Panc1 (cell line): Measurements from ENCODE around the gene OTUB1. TPM values are rescaled to one million over a fixed set of nuclear protein-coding genes. Genes with fewer than 3 reads are reported as not detected.
A peak's percentile ranks its signal among the peaks of the same experiment; 100 is the strongest.
"Not testable (repeated sequence)": the region's sequence is repeated elsewhere in the genome, so short reads cannot be mapped to it uniquely, and the experiment has no call there.

Experiments
- ATAC-seq: fragments of 200-7000 bp; cut with Tn5 transposase; 2 replicates; pipeline ENCODE4 v1.9.1; 2020; ENCODE audit warnings: mild to moderate bottlenecking, moderate library complexity
- BruUV-seq: library from RNA; stranded (reverse); fragments of 400-500 nt; replicated peaks from 2 replicates; lab custom pipeline; 2021; lab: Mats Ljungman, UMichigan
- CTCF ChIA-PET: fragments of 300-600 bp; sonication (Branson Sonifier 250); formaldehyde crosslinking; loops from one replicate; lab custom pipeline; 2022; ENCODE audit warnings: antibody characterized with exemption; lab: Charles Lee
- POLR2A ChIA-PET: fragments of 300-600 bp; sonication (Branson Sonifier 250); formaldehyde crosslinking; loops from one replicate; lab custom pipeline; 2022; ENCODE audit warnings: antibody characterized with exemption; lab: Charles Lee
- DNase-seq: peaks from one replicate; pipeline ENCODE4 v3.0.0-alpha.2; 2010; ENCODE audit warnings: low read depth, low spot score
- H3K27ac ChIP-seq: 2 replicates; pipeline ENCODE4 v1.5.1; 2011; ENCODE audit warnings: mild to moderate bottlenecking, low read length, inconsistent platforms
- H3K27me3 ChIP-seq: fragments of 200-500 bp; sonication (Bioruptor generic); 2 replicates; pipeline ENCODE4 v1.6.0; 2014; ENCODE audit warnings: low read length, inconsistent platforms; ENCODE audit not compliant: control insufficient read depth, insufficient read depth
- H3K36me3 ChIP-seq: fragments of 200-500 bp; sonication (Bioruptor generic); 2 replicates; pipeline ENCODE4 v1.5.1; 2014; ENCODE audit warnings: inconsistent platforms, mild to moderate bottlenecking, low read length, moderate library complexity; ENCODE audit not compliant: control insufficient read depth, insufficient read depth
- H3K4me1 ChIP-seq: 2 replicates; pipeline ENCODE4 v1.5.1; 2011; ENCODE audit warnings: inconsistent platforms, mild to moderate bottlenecking, low read length, moderate library complexity; ENCODE audit not compliant: control insufficient read depth, insufficient read depth
- H3K4me3 ChIP-seq, 2 experiments: 2 replicates each; pipeline ENCODE4 v1.5.1; 2011 to 2012; ENCODE audit warnings: low read depth in 2 of 2, low read length in 2 of 2, mild to moderate bottlenecking in 2 of 2, inconsistent platforms in 1 of 2, moderate library complexity in 1 of 2
- H3K9me3 ChIP-seq: fragments of 200-500 bp; sonication (Bioruptor generic); 2 replicates; pipeline ENCODE4 v1.5.1; 2014; ENCODE audit warnings: low read depth, mild to moderate bottlenecking, inconsistent platforms, low read length, moderate library complexity; ENCODE audit not compliant: control insufficient read depth, insufficient read depth
- POLR2AphosphoS5 ChIP-seq: IDR thresholded peaks from 2 replicates; pipeline ENCODE4 v1.6.1; 2012; ENCODE audit warnings: mild to moderate bottlenecking, low read depth, low read length, moderate library complexity
- SIN3A ChIP-seq: IDR thresholded peaks from 2 replicates; pipeline ENCODE4 v1.6.1; 2012; ENCODE audit warnings: low read depth, mild to moderate bottlenecking, low read length, moderate library complexity, borderline replicate concordance; ENCODE audit not compliant: insufficient read depth
- TCF7L2 ChIP-seq: IDR thresholded peaks from 2 replicates; pipeline ENCODE4 v1.6.1; 2011; ENCODE audit warnings: mild to moderate bottlenecking, low read depth, low read length, inconsistent platforms
- in situ Hi-C: cut with HindIII; loops from 2 replicates; pipeline ENCODE4 v1.10.0; 2016; ENCODE audit warnings: low sequenced_read_pairs, low pct_unique_long_range_greater_than_20kb
- intact Hi-C: fragments of 100-400 bp; cut with micrococcal nuclease; formaldehyde crosslinking; loops from one replicate; pipeline ENCODE4 v1.10.0; 2022; ENCODE audit not compliant: unreplicated experiment
- total RNA-seq: library from RNA; stranded (reverse); gene quantifications from one replicate; pipeline ENCODE4 v1.2.1, GENCODE V29; 2021; ENCODE audit not compliant: unreplicated experiment
- TF ChIP-seq, protein P1 (sequence below): fragments of 450-650 bp; IDR thresholded peaks from 2 replicates; pipeline ENCODE4 v1.5.1; 2017; ENCODE audit warnings: mild to moderate bottlenecking
- TF ChIP-seq, protein P2 (sequence below), 2 experiments: IDR thresholded peaks; 2 replicates each; pipeline ENCODE4 v1.6.1; 2011 to 2012; ENCODE audit warnings: low read depth in 2 of 2, control low read depth in 1 of 2, low read length in 1 of 2, mild to moderate bottlenecking in 1 of 2, moderate library complexity in 1 of 2; ENCODE audit not compliant: insufficient read depth in 1 of 2

The OTUB1 gene
- total RNA-seq, 1 experiment from 2014 or later: 118 TPM

DNA sequence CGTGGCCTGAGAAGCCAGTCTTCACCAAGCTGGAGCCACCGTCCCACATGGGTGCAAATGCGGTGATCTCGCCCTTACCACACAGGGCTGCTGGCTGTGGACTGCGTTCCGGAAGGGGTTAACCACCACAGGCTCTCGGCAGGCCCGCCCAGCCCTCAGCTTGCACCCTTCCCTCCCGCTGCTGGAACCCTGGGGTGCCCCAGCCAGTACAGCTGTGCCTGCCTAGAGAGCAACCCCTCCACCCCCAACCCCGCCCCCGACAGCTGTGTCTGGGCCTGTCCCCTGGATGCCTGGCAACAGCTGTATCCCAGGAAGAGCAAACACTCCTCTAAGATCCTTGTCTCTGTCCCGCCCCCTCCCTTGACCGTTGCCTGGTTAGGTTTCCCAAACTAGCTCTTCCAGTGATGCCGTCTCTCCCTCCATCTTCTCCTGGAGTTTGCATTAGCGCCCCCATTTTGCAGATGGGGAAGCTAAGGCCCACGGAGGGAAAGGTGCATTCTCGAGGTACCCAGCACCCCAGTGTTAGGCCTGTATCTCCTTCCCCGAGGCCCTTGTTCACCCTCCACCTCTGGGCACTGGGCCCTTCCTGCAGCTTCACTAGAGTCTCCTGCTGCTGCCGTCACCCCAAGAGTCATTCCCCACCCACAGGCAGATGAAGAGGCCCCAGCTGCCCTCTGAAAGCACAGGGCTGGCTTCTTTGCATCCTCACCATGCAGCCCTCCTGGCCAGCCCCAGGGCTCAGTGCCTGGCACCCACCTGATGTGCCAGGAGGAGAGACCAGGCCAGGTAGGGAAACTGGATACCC lies 24.4 kb upstream of the OTUB1 start:
- CTCF ChIA-PET: no interaction called here
- Histone ChIP-seq H3K4me3 (no peak overlapping the region), H3K4me1 (peaks cover 5% of the 10 kb centered on the region; the same call in 1 of the 2 replicates), H3K9me3 (no peaks in the 10 kb centered on the region), H3K27me3 (no peaks in the 10 kb centered on the region), H3K36me3 (no peaks in the 10 kb centered on the region; the same call in 1 of the 2 replicates), H3K27ac (no peak overlapping the region)
- TF ChIP-seq TCF7L2 (no peak), SIN3A (no peak), POLR2AphosphoS5 (no peak)
- TF ChIP-seq, protein P1, sequence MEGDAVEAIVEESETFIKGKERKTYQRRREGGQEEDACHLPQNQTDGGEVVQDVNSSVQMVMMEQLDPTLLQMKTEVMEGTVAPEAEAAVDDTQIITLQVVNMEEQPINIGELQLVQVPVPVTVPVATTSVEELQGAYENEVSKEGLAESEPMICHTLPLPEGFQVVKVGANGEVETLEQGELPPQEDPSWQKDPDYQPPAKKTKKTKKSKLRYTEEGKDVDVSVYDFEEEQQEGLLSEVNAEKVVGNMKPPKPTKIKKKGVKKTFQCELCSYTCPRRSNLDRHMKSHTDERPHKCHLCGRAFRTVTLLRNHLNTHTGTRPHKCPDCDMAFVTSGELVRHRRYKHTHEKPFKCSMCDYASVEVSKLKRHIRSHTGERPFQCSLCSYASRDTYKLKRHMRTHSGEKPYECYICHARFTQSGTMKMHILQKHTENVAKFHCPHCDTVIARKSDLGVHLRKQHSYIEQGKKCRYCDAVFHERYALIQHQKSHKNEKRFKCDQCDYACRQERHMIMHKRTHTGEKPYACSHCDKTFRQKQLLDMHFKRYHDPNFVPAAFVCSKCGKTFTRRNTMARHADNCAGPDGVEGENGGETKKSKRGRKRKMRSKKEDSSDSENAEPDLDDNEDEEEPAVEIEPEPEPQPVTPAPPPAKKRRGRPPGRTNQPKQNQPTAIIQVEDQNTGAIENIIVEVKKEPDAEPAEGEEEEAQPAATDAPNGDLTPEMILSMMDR: no peak
- TF ChIP-seq, protein P2, sequence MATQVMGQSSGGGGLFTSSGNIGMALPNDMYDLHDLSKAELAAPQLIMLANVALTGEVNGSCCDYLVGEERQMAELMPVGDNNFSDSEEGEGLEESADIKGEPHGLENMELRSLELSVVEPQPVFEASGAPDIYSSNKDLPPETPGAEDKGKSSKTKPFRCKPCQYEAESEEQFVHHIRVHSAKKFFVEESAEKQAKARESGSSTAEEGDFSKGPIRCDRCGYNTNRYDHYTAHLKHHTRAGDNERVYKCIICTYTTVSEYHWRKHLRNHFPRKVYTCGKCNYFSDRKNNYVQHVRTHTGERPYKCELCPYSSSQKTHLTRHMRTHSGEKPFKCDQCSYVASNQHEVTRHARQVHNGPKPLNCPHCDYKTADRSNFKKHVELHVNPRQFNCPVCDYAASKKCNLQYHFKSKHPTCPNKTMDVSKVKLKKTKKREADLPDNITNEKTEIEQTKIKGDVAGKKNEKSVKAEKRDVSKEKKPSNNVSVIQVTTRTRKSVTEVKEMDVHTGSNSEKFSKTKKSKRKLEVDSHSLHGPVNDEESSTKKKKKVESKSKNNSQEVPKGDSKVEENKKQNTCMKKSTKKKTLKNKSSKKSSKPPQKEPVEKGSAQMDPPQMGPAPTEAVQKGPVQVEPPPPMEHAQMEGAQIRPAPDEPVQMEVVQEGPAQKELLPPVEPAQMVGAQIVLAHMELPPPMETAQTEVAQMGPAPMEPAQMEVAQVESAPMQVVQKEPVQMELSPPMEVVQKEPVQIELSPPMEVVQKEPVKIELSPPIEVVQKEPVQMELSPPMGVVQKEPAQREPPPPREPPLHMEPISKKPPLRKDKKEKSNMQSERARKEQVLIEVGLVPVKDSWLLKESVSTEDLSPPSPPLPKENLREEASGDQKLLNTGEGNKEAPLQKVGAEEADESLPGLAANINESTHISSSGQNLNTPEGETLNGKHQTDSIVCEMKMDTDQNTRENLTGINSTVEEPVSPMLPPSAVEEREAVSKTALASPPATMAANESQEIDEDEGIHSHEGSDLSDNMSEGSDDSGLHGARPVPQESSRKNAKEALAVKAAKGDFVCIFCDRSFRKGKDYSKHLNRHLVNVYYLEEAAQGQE (IDR thresholded peaks at IDR 0.05; ENCODE audit: insufficient read depth in 1 of 2, low read depth in 2 of 2, low read length in 1 of 2): no peak
- POLR2A ChIA-PET: interaction anchor here (0.5 to 0.6 kb wide), 2 partner anchors 9 to 38 kb away, joined by 3 to 16 read pairs; no protein-coding TSS in a partner anchor
- DNase-seq: no peak
- intact Hi-C loops (no loop called here), in situ Hi-C loops (no loop called here)
- BruUV-seq: no TSS peak
- peak; percentile 71 for ATAC-seq

DNA sequence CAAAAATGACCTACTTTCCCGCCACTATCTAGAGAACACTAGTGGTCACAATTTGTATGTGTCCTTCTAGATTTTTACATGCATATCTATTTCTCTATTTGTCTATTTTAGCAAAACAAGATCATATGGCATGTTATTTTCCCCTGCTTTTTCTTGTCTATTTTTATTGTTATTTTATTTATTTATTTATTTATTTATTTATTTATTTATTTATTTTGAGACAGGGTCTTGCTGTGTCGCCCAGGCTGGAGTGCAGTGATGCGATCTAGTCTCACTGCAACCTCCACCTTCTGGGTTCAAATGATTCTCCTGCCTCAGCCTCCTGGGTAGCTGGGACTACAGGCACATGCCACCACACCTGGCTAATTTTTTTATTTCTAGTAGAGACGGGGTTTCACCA lies 22.3 kb upstream of the OTUB1 start:
- H3K4me3 ChIP-seq, DNase-seq, BruUV-seq, H3K36me3 ChIP-seq, CTCF ChIA-PET, in situ Hi-C loops, H3K4me1 ChIP-seq, H3K27me3 ChIP-seq, POLR2A ChIA-PET, ATAC-seq, intact Hi-C loops, H3K27ac ChIP-seq, H3K9me3 ChIP-seq: not testable (repeated sequence)

DNA sequence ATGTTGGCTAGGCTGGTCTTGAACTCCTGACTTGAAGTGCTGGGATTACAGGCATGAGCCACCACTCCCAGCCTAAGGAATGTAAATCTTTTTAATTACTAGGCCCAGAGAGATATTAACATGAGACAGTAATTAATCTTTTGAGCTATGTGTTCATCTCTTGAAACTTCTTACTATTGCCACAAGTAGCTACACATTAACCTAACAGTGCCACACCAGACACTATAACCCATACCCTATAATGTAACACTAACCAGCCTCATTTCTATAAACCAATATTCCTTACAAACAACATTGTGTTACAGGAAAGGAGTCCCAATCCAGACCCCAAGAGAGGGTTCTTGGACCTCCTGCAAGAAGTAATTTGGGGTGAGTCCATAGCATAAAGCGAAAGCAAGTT lies 19.8 kb upstream of the OTUB1 start:
- H3K27me3 ChIP-seq: no peaks in the 10 kb centered on the region
- no peak overlapping the region for H3K27ac ChIP-seq
- no peak overlapping the region for H3K4me3 ChIP-seq
- CTCF ChIA-PET: no interaction called here
- H3K4me1 ChIP-seq: 0 out of 2 replicates have a peak, but pooled peaks cover under 1% of the 10 kb centered on the region
- H3K9me3 ChIP-seq: no peaks in the 10 kb centered on the region
- no peaks in the 10 kb centered on the region for H3K36me3 ChIP-seq
- TF ChIP-seq POLR2AphosphoS5 (no peak), TCF7L2 (no peak), SIN3A (no peak)
- TF ChIP-seq, protein P1: no peak
- TF ChIP-seq, protein P2 (IDR thresholded peaks at IDR 0.05; ENCODE audit: insufficient read depth in 1 of 2, low read depth in 2 of 2, low read length in 1 of 2): no peak
- DNase-seq: no peak
- intact Hi-C loops: no loop called here
- in situ Hi-C loops: no loop called here
- no TSS peak for BruUV-seq
- ATAC-seq: no peak
- POLR2A ChIA-PET: interaction anchor here (0.6 kb wide), 1 partner anchor 112 kb away, joined by 3 read pairs; no protein-coding TSS in a partner anchor
